ENCODE data around the gene KLHDC8B. TPM values are rescaled to one million over a fixed set of nuclear protein-coding genes. Genes with fewer than 3 reads are reported as not detected.

Gene KLHDC8B
- total and polyA plus RNA-seq, 10 of the 15 experiments (the other 5 are each of a cell fraction or from before 2014, with no cell fraction given) = 0.31 to 1.5 (median 0.85) TPM; not detected in 1

GRCh38 chr3:49171119-49171774 lies at the start of gene KLHDC8B (continued):
- TF ChIP-seq IRF4 (IDR thresholded peaks at IDR 0.05; ENCODE audit: low read depth, low read length) (no peak), ZZZ3 (IDR thresholded peaks at IDR 0.05; ENCODE audit: control insufficient read depth, insufficient read length, low read depth) (no peak), ZNF24 (IDR thresholded peaks at IDR 0.05) (no peak), YBX1 (IDR thresholded peaks at IDR 0.05) (no peak), TCF7 (IDR thresholded peaks at IDR 0.05; ENCODE audit: borderline replicate concordance) (no peak), GATAD2B (conservative IDR thresholded peaks at IDR 0.05; ENCODE audit: low read depth) (peak; percentile 53; the same call in 1 of the 2 replicates), ZNF687 (IDR thresholded peaks at IDR 0.05) (peak; percentile 18; the same call in 1 of the 2 replicates), MXI1 (IDR thresholded peaks at IDR 0.05; ENCODE audit: low read depth, low read length) (no peak), PKNOX1 (IDR thresholded peaks at IDR 0.05) (no peak), PML (IDR thresholded peaks at IDR 0.05; ENCODE audit: low read length) (no peak), MEF2A (IDR thresholded peaks at IDR 0.05; ENCODE audit: insufficient read depth, low read depth, low read length) (no peak), BCLAF1 (IDR thresholded peaks at IDR 0.05) (no peak), ETV6 (conservative IDR thresholded peaks at IDR 0.05 in 1 of 2, IDR thresholded peaks at IDR 0.05 in 1 of 2; ENCODE audit: borderline replicate concordance in 1 of 2, low read depth in 1 of 2) (no peak), EED (IDR thresholded peaks at IDR 0.05; ENCODE audit: low read depth) (no peak), TCF12 (IDR thresholded peaks at IDR 0.05; ENCODE audit: low read depth, low read length) (no peak), PRDM15 (CRISPR knock-in tag; IDR thresholded peaks at IDR 0.05) (no peak), RAD21 (IDR thresholded peaks at IDR 0.05; ENCODE audit: insufficient read depth, low read depth, low read length) (peak; percentile 69), SREBF2 (IDR thresholded peaks at IDR 0.05; ENCODE audit: low read length) (no peak), LARP7 (IDR thresholded peaks at IDR 0.05) (peak; percentile 58; the same call in 1 of the 2 replicates)

Measured in GM12878 (cell line).